Endodermal cell (in vitro differentiated cells): ENCODE measurements around the gene JARID2. TPM values are rescaled to one million over a fixed set of nuclear protein-coding genes. Genes with fewer than 3 reads are reported as not detected.

ENCODE experiments used
- DNase-seq: peaks from one replicate; pipeline ENCODE4 v3.0.0-alpha.2; 2017
- H3K27ac ChIP-seq: 2 replicates; pipeline ENCODE4 v1.5.1; 2013; ENCODE audit warnings: mild to moderate bottlenecking, low read depth, low read length, moderate library complexity
- H3K27me3 ChIP-seq: 2 replicates; pipeline ENCODE4 v1.6.1; 2013; ENCODE audit warnings: mild to moderate bottlenecking, low read length, moderate library complexity; ENCODE audit not compliant: insufficient read depth, control insufficient read depth, poor library complexity, severe bottlenecking
- H3K36me3 ChIP-seq: 2 replicates; pipeline ENCODE4 v1.7.0; 2013; ENCODE audit warnings: mild to moderate bottlenecking, low read length, moderate library complexity; ENCODE audit not compliant: control insufficient read depth, insufficient read depth
- H3K4me1 ChIP-seq: one replicate; pipeline ENCODE4 v1.7.0; 2013; ENCODE audit warnings: low read length; ENCODE audit not compliant: control insufficient read depth, insufficient read depth
- H3K4me3 ChIP-seq: 2 replicates; pipeline ENCODE4 v1.5.1; 2013; ENCODE audit warnings: mild to moderate bottlenecking, low read length, moderate library complexity
- H3K9ac ChIP-seq: 2 replicates; pipeline ENCODE4 v1.6.1; 2013; ENCODE audit warnings: mild to moderate bottlenecking, low read length, moderate library complexity; ENCODE audit not compliant: poor library complexity, severe bottlenecking; ENCODE audit errors: extremely low read depth
- H3K9me3 ChIP-seq: 2 replicates; pipeline ENCODE4 v1.6.1; 2013; ENCODE audit warnings: mild to moderate bottlenecking, low read length, moderate library complexity; ENCODE audit not compliant: control insufficient read depth
- H3K27ac Mint-ChIP-seq: 2 replicates; pipeline ENCODE4 v1.8.0; 2020; ENCODE audit warnings: mixed read lengths
- H3K27me3 Mint-ChIP-seq: 2 replicates; pipeline ENCODE4 v1.8.0; 2021; ENCODE audit warnings: mild to moderate bottlenecking, mixed read lengths; ENCODE audit not compliant: insufficient read depth
- H3K36me3 Mint-ChIP-seq: 2 replicates; pipeline ENCODE4 v1.8.0; 2020; ENCODE audit warnings: low read depth, mixed read lengths
- H3K4me1 Mint-ChIP-seq: 2 replicates; pipeline ENCODE4 v1.8.0; 2020; ENCODE audit warnings: mixed read lengths
- H3K4me3 Mint-ChIP-seq: 2 replicates; pipeline ENCODE4 v1.8.0; 2020; ENCODE audit warnings: mild to moderate bottlenecking, moderate library complexity, mixed read lengths
- H3K9me3 Mint-ChIP-seq: 2 replicates; pipeline ENCODE4 v1.8.0; 2020; ENCODE audit warnings: mild to moderate bottlenecking, mixed read lengths
- WGBS, 2 experiments: methylation state at CpG; one replicate each; pipeline versions ENCODE4 v1.1.5 to v1.1.7; 2013; ENCODE audit warnings: missing lambda C conversion rate in 2 of 2, mixed read lengths in 1 of 2; ENCODE audit not compliant: insufficient coverage in 1 of 2, insufficient read length in 1 of 2; 5-methylcytosine and 5-hydroxymethylcytosine counted together
- total RNA-seq, 2 donors: library from RNA; stranded (reverse); fragmentation: NEBNext Ultra II Directional in 1 of 2; extraction: Animal tissue kit (Norgen Biotek cat#: 25700) in 1 of 2; gene quantifications; 2 replicates in 1 of 2; 3 replicates in 1 of 2; pipeline ENCODE4 v1.2.1, GENCODE V29; 2021
- TF ChIP-seq, protein P1 (sequence below): fragments of 200-600 bp; sonication (generic); conservative IDR thresholded peaks from 2 replicates; pipeline ENCODE4 v1.5.0; 2021; ENCODE audit warnings: antibody characterized with exemption, mild to moderate bottlenecking

JARID2 gene
- total RNA-seq, 2 donors from 2014 or later = 42.5 to 77.0 TPM

DNA sequence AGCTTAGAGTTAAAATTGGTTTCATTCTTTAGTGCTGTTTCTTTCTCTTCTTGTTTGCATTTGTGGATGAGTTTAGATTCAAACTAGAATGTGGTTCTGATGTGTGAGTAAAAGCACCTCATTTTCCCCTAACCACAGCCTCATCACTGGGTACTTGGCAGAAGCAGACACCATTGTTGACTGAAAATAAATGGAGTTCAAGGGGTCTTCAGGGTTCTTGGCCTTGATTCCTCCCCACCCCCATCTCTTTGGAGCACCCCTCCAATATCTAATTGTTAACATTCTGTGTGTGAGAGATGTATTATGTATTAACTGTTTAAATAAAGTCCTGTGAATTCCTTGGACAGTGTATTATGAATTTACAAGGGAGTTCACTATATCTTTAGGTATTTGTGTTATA, 59.6 kb downstream of the JARID2 start:
- Histone ChIP-seq H3K27me3 (no peaks in the 10 kb centered on the region), H3K4me1 (peaks cover 18% of the 10 kb centered on the region), H3K4me3 (no peak overlapping the region), H3K36me3 (no peaks in the 10 kb centered on the region), H3K27ac (peak overlapping the region; percentile 14), H3K9ac (no peak overlapping the region), H3K9me3 (no peaks in the 10 kb centered on the region)
- Mint-ChIP-seq H3K27me3 (peaks cover 19% of the 10 kb centered on the region), H3K9me3 (no peaks in the 10 kb centered on the region), H3K36me3 (peaks cover 3% of the 10 kb centered on the region), H3K4me3 (no peak overlapping the region), H3K4me1 (peaks cover 55% of the 10 kb centered on the region), H3K27ac (no peak overlapping the region)
- DNase-seq = no peak
- TF ChIP-seq, protein P1, sequence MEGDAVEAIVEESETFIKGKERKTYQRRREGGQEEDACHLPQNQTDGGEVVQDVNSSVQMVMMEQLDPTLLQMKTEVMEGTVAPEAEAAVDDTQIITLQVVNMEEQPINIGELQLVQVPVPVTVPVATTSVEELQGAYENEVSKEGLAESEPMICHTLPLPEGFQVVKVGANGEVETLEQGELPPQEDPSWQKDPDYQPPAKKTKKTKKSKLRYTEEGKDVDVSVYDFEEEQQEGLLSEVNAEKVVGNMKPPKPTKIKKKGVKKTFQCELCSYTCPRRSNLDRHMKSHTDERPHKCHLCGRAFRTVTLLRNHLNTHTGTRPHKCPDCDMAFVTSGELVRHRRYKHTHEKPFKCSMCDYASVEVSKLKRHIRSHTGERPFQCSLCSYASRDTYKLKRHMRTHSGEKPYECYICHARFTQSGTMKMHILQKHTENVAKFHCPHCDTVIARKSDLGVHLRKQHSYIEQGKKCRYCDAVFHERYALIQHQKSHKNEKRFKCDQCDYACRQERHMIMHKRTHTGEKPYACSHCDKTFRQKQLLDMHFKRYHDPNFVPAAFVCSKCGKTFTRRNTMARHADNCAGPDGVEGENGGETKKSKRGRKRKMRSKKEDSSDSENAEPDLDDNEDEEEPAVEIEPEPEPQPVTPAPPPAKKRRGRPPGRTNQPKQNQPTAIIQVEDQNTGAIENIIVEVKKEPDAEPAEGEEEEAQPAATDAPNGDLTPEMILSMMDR = no peak

- no peak overlapping the region for H3K4me3 Mint-ChIP-seq
- no peaks in the 10 kb centered on the region for H3K9me3 Mint-ChIP-seq
- peaks cover 52% of the 10 kb centered on the region for H3K4me1 Mint-ChIP-seq
Measured at GRCh38 chr6:15305909-15306308, 60.0 kb downstream of the JARID2 start.

DNA sequence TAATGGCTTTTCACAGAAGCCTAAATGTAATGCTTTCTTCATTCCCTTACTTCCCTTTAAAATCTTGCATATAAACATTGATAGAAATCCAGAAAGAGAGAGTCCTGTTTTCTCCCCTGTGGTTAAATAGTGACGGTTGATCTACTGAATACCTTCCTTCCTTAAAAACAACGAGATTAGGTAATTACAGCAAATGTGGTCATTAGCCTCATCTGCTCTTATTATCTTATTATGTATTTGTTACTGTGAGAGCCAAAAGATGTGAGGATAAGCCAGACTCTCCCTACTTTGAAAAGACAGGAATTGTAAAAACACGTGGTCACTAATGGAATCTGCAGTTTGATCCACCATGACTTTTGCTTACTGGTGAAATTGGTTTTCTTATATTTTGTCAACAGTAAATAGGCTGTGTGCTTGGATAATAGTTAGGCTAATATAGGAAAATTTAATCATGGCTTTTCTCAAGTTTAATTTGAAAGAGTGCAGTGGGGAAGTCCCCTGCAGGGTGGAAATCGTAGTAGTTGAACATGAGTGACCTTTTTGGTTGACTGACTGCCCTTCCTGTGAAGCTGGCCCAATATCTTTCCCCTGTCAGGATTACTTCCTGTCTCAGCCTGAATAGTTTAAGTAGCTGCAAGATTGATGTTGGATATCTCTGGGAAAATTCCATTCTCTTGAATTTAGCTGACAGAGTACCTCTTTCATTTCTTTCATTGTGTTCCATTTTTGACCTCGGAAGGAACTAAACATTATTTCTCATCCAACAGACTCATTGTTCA, 62.8 kb downstream of the JARID2 start:
- H3K9me3 ChIP-seq = no peaks in the 10 kb centered on the region
- Mint-ChIP-seq H3K4me3 (no peak overlapping the region), H3K36me3 (peaks cover 4% of the 10 kb centered on the region), H3K9me3 (no peaks in the 10 kb centered on the region), H3K27me3 (peaks cover 29% of the 10 kb centered on the region), H3K4me1 (peaks cover 59% of the 10 kb centered on the region), H3K27ac (no peak overlapping the region)
- TF ChIP-seq, protein P1 = no peak
- no peak for DNase-seq
- no peaks in the 10 kb centered on the region for H3K36me3 ChIP-seq
- H3K4me3 ChIP-seq = no peak overlapping the region
- H3K27ac ChIP-seq = no peak overlapping the region
- H3K9ac ChIP-seq = no peak overlapping the region
- H3K4me1 ChIP-seq = peaks cover 12% of the 10 kb centered on the region
- WGBS, 2 experiments = 77 to 87% methylated on average over 3 to 4 of the region's 5 CpGs
- H3K27me3 ChIP-seq = no peaks in the 10 kb centered on the region

More at GRCh38 chr6:15305909-15306308, 60.0 kb downstream of the JARID2 start:
- WGBS, 2 experiments = 85 to 90% methylated on average over 3 to 7 of the region's 7 CpGs
- H3K9me3 ChIP-seq = no peaks in the 10 kb centered on the region
- DNase-seq = no peak
- H3K4me3 ChIP-seq = no peak overlapping the region
- peaks cover 3% of the 10 kb centered on the region for H3K36me3 Mint-ChIP-seq
- no peak overlapping the region for H3K27ac Mint-ChIP-seq
- peaks cover 18% of the 10 kb centered on the region for H3K4me1 ChIP-seq
- peak overlapping the region; percentile 25 for H3K27ac ChIP-seq
- peaks cover 23% of the 10 kb centered on the region for H3K27me3 Mint-ChIP-seq
- H3K9ac ChIP-seq = no peak overlapping the region
- TF ChIP-seq, protein P1 = no peak
- no peaks in the 10 kb centered on the region for H3K36me3 ChIP-seq
- no peaks in the 10 kb centered on the region for H3K27me3 ChIP-seq
